HepG2 (cell line): Measurements from ENCODE around the gene SEMA4A. TPM values are rescaled to one million over a fixed set of nuclear protein-coding genes. Genes with fewer than 3 reads are reported as not detected.

ENCODE experiments used
- ATAC-seq: fragments of 200-7000 bp; cut with Tn5 transposase; 3 replicates; pipeline ENCODE4 v1.9.1; 2020; ENCODE audit warnings: mild to moderate bottlenecking, moderate library complexity
- BruUV-seq: library from RNA; stranded (reverse); fragments of 400-500 nt; replicated peaks from 2 replicates; lab custom pipeline; 2021; lab: Mats Ljungman, UMichigan
- CTCF ChIA-PET: fragments of 300-600 bp; formaldehyde crosslinking; extraction: SDS; loops from one replicate; lab custom pipeline; 2021; ENCODE audit warnings: low total read pairs, inconsistent platforms, low intra/inter-chr PET ratio; lab: Yijun Ruan, JAX
- POLR2A ChIA-PET: fragments of 350-600 bp; sonication (Branson Sonifier 250); formaldehyde crosslinking; loops from one replicate; lab custom pipeline; 2020; ENCODE audit warnings: antibody characterized with exemption, inconsistent platforms; lab: Yijun Ruan, JAX
- DNase-seq: peaks from one replicate; pipeline ENCODE4 v3.0.0-alpha.2; 2015; ENCODE audit warnings: low spot score
- FAIRE-seq: peaks from 3 replicates; lab custom pipeline; 2011; peaks lifted over from hg19 to GRCh38; lab: Jason Lieb, UNC
- H2AFZ ChIP-seq: one replicate; pipeline ENCODE4 v1.6.1; 2011; ENCODE audit warnings: low read length, inconsistent platforms
- H3K27ac ChIP-seq: fragments of 300-600 bp; 3 replicates; pipeline ENCODE4 v1.8.0; 2011; ENCODE audit warnings: mixed run types, mild to moderate bottlenecking, mixed read lengths, low read length, inconsistent platforms; ENCODE audit not compliant: insufficient read depth; ENCODE audit errors: extremely low read length
- H3K27me3 ChIP-seq, 2 experiments: fragments of 200-600 bp in 1 of 2; 2 replicates in 1 of 2; 3 replicates in 1 of 2; pipeline versions ENCODE4 v1.6.0 to v1.8.0; 2011; ENCODE audit warnings: low read length in 2 of 2, mild to moderate bottlenecking in 2 of 2, moderate library complexity in 2 of 2, inconsistent platforms in 1 of 2; ENCODE audit not compliant: insufficient read depth in 2 of 2, control insufficient read depth in 1 of 2
- H3K36me3 ChIP-seq, 2 experiments: fragments of 200-600 bp in 1 of 2; replicated peaks in 1 of 2; 2 replicates in 1 of 2; 3 replicates in 1 of 2; pipeline versions ENCODE4 v1.5.1 to v1.8.0; 2011; ENCODE audit warnings: low read length in 2 of 2, inconsistent platforms in 1 of 2; ENCODE audit not compliant: insufficient read depth in 2 of 2, control insufficient read depth in 1 of 2
- H3K4me1 ChIP-seq: 2 replicates; pipeline ENCODE4 v1.5.1; 2012; ENCODE audit warnings: low read length, inconsistent platforms; ENCODE audit not compliant: insufficient read depth
- H3K4me2 ChIP-seq: 2 replicates; pipeline ENCODE4 v1.6.0; 2011; ENCODE audit warnings: low read depth, low read length, inconsistent platforms
- H3K4me3 ChIP-seq, 3 experiments: fragments of 200-600 bp in 1 of 3; sonication (generic), shearing (Covaris generic) in 1 of 3; replicated peaks in 1 of 3; 2 replicates each; pipeline ENCODE4 v1.5.1; 2011 to 2016; ENCODE audit warnings: low read length in 3 of 3, inconsistent platforms in 2 of 3, low read depth in 2 of 3, mild to moderate bottlenecking in 2 of 3, control low read depth in 1 of 3, mixed read lengths in 1 of 3; ENCODE audit not compliant: insufficient read depth in 1 of 3
- H3K79me2 ChIP-seq: one replicate; pipeline ENCODE4 v1.6.1; 2011; ENCODE audit warnings: low read length, inconsistent platforms; ENCODE audit not compliant: insufficient read depth
- H3K9ac ChIP-seq: 2 replicates; pipeline ENCODE4 v1.6.0; 2011; ENCODE audit warnings: mild to moderate bottlenecking, low read depth, low read length, inconsistent platforms; ENCODE audit not compliant: insufficient read depth
- H3K9me3 ChIP-seq: 2 replicates; pipeline ENCODE4 v1.5.1; 2012; ENCODE audit warnings: mild to moderate bottlenecking, low read length
- H4K20me1 ChIP-seq: 2 replicates; pipeline ENCODE4 v1.6.0; 2011; ENCODE audit warnings: inconsistent platforms, mild to moderate bottlenecking, low read length, moderate library complexity; ENCODE audit not compliant: insufficient read depth
- ASH2L ChIP-seq: fragments of 300-600, 200-600 bp; sonication (generic); IDR thresholded peaks from 2 replicates; pipeline ENCODE4 v1.7.0; 2017; ENCODE audit warnings: low read depth, mild to moderate bottlenecking, moderate library complexity, mixed read lengths, low read length; ENCODE audit not compliant: insufficient read length
- GABPA ChIP-seq, 2 experiments: IDR thresholded peaks; 2 replicates each; pipeline ENCODE4 v1.6.1; 2011 to 2016; ENCODE audit warnings: low read depth in 2 of 2, low read length in 1 of 2, missing biosample characterization in 1 of 2, missing genetic modification characterization in 1 of 2
- NFE2L2 ChIP-seq: fragments of 150-350 bp; IDR thresholded peaks from 2 replicates; pipeline ENCODE4 v1.6.1; 2014; ENCODE audit warnings: low read length
- WGBS: methylation state at CpG from one replicate; pipeline ENCODE4 v1.1.6; 2017; ENCODE audit warnings: low lambda C conversion rate; 5-methylcytosine and 5-hydroxymethylcytosine counted together
- in situ Hi-C: cut with HindIII; loops from 2 replicates; pipeline ENCODE4 v1.10.0; 2017; ENCODE audit warnings: low pct_unique_long_range_greater_than_20kb; ENCODE audit not compliant: extremely low pct_ligation_motif_present
- intact Hi-C: fragments of 100-400 bp; cut with micrococcal nuclease; formaldehyde crosslinking; loops from one replicate; pipeline ENCODE4 v1.10.0; 2022; ENCODE audit not compliant: unreplicated experiment
- polyA plus RNA-seq, 8 experiments: library from polyadenylated mRNA; depleted of rRNA in 3 of 8; stranded (reverse) in 7 of 8; unstranded in 1 of 8; fragments of >200 nt; fragmentation: Illumina TruSeq in 4 of 8; extraction: Trizol in 4 of 8; gene quantifications; 2 replicates each; pipeline versions ENCODE4 v1.2.1 to v1.2.3, GENCODE V29; 2011 to 2016; ENCODE audit warnings: low read depth in 4 of 8, missing spikeins in 1 of 8, mixed read lengths in 1 of 8; ENCODE audit not compliant: insufficient read depth in 1 of 8
- total RNA-seq, 5 experiments: library from RNA; depleted of rRNA; stranded (reverse); fragments of >200 nt; fragmentation: Illumina TruSeq; extraction: Trizol; gene quantifications; 2 replicates each; pipeline ENCODE4 v1.2.3, GENCODE V29; 2016; ENCODE audit warnings: low read depth in 1 of 5
- TF ChIP-seq, protein P1 (sequence below): IDR thresholded peaks from 2 replicates; pipeline ENCODE4 v1.6.1; 2018; ENCODE audit warnings: missing genetic modification reagents, mild to moderate bottlenecking, missing compliant biosample characterization
- TF ChIP-seq, protein P2 (sequence below): sonication (generic); formaldehyde crosslinking; IDR thresholded peaks from 2 replicates; pipeline ENCODE4 v1.9.0; 2022; ENCODE audit warnings: low read depth, missing genetic modification reagents
- TF ChIP-seq, protein P3 (sequence below): sonication (generic); formaldehyde crosslinking; IDR thresholded peaks from 2 replicates; pipeline ENCODE4 v1.8.0; 2022; ENCODE audit warnings: mild to moderate bottlenecking, missing genetic modification reagents, borderline replicate concordance
- TF ChIP-seq, protein P4 (sequence below): sonication (generic); formaldehyde crosslinking; conservative IDR thresholded peaks from 2 replicates; pipeline ENCODE4 v1.8.1; 2023; ENCODE audit warnings: missing genetic modification reagents

The SEMA4A gene
- total and polyA plus RNA-seq, 2 of the 13 experiments (the other 11 are each of a cell fraction or from before 2014, with no cell fraction given) = 0.09 to 0.20 TPM

DNA sequence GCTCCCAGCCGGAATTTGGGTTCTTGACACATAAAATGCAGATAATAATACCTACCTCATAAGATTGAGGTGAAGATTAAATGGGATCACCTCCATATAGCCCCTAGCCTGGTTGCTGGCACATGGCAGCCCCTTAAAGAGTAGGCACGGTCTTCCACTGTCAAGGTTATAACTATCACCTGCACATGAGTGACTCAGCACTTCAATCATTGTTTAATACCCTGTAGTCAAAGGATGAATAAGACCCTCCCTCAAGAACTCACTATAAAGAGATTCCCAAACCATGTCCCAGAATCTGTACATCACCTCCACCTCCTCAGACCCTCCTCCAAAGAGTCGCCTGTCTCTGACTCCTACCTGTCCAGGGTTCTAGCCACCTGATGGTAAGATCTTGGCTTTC, 45.3 kb upstream of the SEMA4A start:
- 45% methylated on average over 3 of the region's 3 CpGs for WGBS
- Histone ChIP-seq H3K27me3 (0 out of 5 replicates have a peak, but pooled peaks cover 0 to 8% of the 10 kb centered on the region in 2 experiments), H3K79me2 (no peaks in the 10 kb centered on the region), H3K9ac (no peak overlapping the region), H3K27ac (no peak overlapping the region), H3K4me3 (no peak overlapping the region), H2AFZ (no peak overlapping the region), H3K4me2 (no peak overlapping the region), H3K36me3 (no peaks in the 10 kb centered on the region), H4K20me1 (no peaks in the 10 kb centered on the region), H3K4me1 (peaks cover 81% of the 10 kb centered on the region), H3K9me3 (no peaks in the 10 kb centered on the region)
- TF ChIP-seq ASH2L (no peak), NFE2L2 (peak; percentile 67), GABPA (IDR thresholded peaks at IDR 0.05; ENCODE audit: low read depth, low read length) (no peak), GABPA (CRISPR knock-in tag; IDR thresholded peaks at IDR 0.05; ENCODE audit: low read depth) (no peak)
- TF ChIP-seq, protein P1, sequence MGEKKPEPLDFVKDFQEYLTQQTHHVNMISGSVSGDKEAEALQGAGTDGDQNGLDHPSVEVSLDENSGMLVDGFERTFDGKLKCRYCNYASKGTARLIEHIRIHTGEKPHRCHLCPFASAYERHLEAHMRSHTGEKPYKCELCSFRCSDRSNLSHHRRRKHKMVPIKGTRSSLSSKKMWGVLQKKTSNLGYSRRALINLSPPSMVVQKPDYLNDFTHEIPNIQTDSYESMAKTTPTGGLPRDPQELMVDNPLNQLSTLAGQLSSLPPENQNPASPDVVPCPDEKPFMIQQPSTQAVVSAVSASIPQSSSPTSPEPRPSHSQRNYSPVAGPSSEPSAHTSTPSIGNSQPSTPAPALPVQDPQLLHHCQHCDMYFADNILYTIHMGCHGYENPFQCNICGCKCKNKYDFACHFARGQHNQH (CRISPR knock-in tag) = no peak
- TF ChIP-seq, protein P2, sequence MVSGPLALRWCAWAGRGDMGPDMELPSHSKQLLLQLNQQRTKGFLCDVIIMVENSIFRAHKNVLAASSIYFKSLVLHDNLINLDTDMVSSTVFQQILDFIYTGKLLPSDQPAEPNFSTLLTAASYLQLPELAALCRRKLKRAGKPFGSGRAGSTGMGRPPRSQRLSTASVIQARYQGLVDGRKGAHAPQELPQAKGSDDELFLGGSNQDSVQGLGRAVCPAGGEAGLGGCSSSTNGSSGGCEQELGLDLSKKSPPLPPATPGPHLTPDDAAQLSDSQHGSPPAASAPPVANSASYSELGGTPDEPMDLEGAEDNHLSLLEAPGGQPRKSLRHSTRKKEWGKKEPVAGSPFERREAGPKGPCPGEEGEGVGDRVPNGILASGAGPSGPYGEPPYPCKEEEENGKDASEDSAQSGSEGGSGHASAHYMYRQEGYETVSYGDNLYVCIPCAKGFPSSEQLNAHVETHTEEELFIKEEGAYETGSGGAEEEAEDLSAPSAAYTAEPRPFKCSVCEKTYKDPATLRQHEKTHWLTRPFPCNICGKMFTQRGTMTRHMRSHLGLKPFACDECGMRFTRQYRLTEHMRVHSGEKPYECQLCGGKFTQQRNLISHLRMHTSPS (CRISPR knock-in tag) = no peak
- TF ChIP-seq, protein P3, sequence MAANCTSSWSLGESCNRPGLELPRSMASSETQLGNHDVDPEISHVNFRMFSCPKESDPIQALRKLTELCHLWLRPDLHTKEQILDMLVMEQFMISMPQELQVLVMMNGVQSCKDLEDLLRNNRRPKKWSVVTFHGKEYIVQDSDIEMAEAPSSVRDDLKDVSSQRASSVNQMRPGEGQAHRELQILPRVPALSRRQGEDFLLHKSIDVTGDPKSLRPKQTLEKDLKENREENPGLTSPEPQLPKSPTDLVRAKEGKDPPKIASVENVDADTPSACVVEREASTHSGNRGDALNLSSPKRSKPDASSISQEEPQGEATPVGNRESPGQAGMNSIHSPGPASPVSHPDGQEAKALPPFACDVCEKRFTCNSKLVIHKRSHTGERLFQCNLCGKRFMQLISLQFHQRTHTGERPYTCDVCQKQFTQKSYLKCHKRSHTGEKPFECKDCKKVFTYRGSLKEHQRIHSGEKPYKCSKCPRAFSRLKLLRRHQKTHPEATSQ (CRISPR knock-in tag) = no peak
- TF ChIP-seq, protein P4, sequence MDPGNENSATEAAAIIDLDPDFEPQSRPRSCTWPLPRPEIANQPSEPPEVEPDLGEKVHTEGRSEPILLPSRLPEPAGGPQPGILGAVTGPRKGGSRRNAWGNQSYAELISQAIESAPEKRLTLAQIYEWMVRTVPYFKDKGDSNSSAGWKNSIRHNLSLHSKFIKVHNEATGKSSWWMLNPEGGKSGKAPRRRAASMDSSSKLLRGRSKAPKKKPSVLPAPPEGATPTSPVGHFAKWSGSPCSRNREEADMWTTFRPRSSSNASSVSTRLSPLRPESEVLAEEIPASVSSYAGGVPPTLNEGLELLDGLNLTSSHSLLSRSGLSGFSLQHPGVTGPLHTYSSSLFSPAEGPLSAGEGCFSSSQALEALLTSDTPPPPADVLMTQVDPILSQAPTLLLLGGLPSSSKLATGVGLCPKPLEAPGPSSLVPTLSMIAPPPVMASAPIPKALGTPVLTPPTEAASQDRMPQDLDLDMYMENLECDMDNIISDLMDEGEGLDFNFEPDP (CRISPR knock-in tag) = no peak
- FAIRE-seq (no peak), ATAC-seq (no peak), DNase-seq (no peak)
- in situ Hi-C loops (no loop called here), intact Hi-C loops (no loop called here)
- POLR2A ChIA-PET = interaction anchor here (6.9 kb wide), 1 partner anchor 20 kb away, joined by 84 read pairs; no protein-coding TSS in a partner anchor
- no TSS peak for BruUV-seq
- CTCF ChIA-PET = interaction anchor here (0.6 kb wide), 1 partner anchor 19 kb away, joined by 3 read pairs; no protein-coding TSS in a partner anchor
